Kidney glomerular epithelial cell (primary cell): ENCODE results near the gene AKIP1.
"Not testable (repeated sequence)": the region's sequence is repeated elsewhere in the genome, so short reads cannot be mapped to it uniquely, and the experiment has no call there.

Source experiments
- DNase-seq: peaks from one replicate; lab custom pipeline; 2025; lab: John Stamatoyannopoulos, UW

Gene AKIP1, protein sequence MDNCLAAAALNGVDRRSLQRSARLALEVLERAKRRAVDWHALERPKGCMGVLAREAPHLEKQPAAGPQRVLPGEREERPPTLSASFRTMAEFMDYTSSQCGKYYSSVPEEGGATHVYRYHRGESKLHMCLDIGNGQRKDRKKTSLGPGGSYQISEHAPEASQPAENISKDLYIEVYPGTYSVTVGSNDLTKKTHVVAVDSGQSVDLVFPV

DNA sequence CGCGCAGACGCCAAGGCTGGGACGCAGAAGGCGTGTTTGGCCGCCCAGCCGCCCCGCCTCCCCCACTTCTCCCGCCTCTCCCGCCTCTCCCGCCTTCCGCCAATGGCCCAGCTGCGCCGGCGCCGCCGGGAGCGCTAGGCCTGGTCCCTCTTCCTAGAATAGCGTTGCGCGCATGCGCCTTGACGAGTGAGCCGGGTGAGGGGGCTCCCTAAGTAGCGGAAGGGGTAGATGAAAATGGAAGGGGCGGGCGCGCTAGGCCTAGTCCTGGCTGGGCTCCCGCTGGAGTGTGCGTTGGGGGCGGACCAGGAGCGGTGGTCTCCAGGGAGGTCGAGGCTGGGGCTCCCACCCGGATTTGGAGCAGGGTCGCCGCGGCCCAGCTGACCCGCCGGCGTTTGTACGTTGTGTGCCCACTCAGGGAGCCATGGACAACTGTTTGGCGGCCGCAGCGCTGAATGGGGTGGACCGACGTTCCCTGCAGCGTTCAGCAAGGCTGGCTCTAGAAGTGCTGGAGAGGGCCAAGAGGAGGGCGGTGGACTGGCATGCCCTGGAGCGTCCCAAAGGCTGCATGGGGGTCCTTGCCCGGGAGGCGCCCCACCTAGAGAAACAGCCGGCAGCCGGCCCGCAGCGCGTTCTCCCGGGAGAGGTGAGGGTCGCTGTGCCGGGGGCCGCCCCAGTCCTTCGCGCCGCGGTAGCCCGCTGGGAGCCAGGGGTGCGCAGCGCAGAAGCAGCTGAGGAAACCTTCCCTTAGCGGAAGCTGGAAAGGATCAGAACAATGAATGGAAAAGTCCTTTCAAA lies at the start of gene AKIP1:
Gene AKIP1 (plus strand): TSS at position 161 of the 795 bp plus-strand sequence. CDS start 261 bp downstream, at position 422.
- peak; percentile 85 for DNase-seq

DNA sequence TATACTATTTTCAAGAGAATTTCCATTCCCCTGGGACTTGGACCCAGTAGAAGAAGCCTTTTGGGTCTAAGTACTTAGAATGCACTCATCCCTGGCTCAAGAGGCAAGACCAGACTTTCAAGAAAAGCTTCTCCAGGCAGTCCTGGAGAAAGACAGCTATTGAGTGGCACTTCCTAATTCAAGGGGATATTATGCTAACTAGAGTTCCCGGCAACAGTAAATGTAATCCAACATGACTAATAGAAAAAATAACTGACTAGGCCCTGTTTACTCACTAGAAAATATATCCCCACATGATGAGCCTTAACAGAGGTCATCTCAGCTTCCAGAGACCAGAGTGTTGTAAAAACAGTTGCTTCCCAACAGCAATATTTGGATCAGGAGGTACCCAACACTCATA lies 47.2 kb upstream of the AKIP1 start:
- peak; percentile 80 for DNase-seq

DNA sequence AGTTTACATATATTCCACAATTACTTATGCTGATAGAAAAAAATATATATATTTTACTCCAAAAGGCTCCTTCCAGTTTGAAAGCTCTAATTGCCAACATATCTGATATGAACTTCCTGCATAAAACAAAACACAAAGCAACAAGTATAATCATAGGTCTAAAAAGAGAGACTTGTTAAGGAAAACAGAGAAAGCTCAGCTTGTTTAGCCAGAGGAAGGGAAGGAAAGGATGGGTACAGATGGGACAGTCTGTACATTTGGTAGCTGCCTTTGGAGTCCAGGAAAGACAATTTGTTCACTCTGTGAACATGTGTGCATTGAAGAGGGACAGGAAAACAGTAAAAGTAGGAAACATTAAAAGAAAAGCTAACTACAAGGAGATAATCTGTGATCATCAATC lies 45.7 kb upstream of the AKIP1 start:
- no peak for DNase-seq

DNA sequence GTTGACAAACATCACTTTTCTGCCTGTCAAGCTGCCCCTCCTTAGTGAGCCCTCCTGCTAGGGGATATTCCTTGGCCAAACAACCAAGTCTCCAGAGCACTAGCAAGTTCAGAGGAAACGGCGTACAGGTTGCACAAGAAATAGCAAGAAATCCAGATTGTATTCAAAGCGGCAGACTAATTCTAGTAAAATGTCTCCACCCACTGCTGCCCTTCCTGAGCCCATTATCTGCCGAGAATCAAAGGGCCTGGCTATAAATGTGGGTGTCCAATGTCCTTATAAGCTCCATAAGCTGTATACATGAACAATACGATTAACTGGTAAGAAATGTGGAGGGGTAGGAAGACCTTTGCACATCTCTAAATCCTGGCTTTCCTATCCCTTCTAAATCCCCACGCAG lies 44.0 kb upstream of the AKIP1 start:
- no peak for DNase-seq

DNA sequence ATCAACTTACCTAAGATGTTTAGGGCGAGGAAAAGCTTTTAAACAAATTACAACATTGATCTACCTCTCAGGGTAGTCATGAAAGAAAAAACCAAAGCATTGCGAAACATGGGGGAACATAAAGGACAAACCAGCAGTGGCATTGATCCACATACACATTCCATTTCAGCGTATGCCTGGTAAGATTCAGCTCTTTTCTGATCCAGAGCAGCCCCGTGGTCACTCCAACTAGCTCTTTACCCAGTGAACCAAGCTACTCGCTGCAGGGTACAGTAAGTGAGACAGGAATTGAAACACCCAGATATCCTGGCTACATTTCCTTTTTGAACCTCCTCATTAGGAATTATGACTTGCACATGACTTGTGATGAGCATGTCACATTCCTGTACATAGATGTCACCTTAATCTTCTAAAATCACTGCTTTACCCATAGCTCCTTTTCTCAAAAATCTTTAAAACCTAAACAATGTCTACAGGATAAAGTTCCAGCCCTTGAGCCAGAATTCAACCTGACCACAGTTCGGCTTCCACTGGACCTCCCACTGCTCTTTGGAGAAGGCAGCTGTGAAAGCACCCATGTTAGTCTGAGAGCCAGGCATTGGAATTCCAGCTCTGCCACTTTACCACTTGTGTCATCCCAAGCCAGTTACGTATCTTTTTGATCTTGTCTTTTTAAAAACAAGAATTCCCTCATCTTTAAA lies 42.9 kb upstream of the AKIP1 start:
- no peak for DNase-seq

DNA sequence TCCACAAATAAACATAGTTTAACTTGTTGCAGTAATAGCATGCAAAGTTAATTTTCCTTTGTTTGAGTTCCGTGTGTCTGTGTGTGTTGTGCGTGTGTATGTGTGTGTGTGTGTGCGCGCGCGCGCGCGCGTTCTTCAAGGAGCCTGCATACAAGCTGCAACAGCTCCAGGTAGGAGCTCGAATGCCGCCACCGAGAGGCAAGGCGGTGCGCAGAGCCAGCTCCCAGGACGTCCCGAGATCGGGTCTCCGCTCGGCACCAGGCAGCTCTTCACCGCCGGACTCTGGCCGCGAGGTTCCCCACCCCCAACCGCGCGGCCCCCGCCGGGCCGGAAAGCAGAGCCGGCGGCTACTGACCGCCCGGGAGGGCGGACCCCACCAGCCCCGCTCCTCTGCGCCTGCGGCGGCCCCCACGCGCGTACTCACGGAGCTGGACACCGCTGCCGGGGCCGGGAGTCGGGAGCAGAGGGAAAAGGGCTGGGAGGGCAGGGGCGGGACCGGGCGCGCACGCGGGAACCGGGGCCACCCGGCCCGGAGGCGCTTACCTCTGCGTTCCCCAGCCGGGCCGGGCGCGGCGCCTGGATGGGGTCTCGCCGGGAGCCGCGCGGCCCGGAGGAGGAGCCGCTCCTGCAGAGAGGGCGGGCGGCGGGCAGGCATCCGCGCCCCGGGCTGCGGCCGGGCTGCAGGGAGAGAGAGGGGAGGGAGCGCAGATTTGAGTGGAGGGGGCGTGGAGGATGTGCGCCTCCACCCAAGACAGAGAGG lies 40.4 kb upstream of the AKIP1 start:
- peak; percentile 43 for DNase-seq

DNA sequence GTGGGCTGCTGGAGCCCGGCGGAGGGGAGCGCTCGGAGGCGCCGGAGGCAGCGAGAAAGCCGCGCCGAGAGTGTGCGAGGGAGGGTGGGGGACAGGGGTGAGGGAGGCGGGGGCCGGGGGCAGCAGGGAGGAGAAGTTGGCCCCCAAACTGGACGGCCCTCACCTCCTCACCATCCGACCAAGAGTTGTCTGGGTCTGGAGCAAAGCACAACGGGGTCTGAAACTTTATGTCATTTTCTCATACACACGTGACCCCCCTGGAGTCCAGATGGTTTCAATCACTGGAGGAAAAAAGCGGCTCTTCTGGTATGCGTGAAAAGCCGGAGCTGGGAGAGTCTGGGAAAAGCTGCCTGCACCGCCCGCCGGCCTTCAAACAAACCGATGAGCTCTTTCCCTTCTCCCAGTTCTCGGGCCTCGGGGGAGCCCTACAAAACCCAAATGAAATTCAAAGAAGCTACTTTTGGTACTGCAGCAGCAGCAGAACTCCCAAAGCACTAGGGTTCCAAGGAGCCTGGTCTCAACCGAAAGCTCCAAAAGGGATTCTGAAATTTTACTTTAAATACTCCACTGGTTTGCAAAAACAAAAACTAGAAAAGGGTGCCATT lies 39.7 kb upstream of the AKIP1 start:
- peak; percentile 46 for DNase-seq

DNA sequence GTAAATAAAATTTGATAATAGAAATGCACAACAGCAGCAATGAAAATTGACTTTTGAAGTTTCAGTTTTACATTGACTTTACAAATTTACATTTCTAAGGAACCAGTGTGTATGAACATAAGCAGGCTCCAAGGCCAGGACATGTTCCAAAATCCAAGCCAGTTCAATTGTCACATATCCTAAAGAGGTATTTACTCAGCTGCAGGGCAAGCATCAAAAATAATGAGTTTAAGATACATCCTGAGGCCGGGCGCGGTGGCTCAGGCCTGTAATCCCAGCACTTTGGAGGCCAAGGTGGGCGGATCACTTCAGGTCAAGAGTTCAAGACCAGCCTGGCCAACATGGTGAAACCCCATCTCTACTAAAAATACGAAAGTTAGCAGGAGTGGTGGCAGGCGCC lies 39.0 kb upstream of the AKIP1 start:
- DNase-seq = no peak

DNA sequence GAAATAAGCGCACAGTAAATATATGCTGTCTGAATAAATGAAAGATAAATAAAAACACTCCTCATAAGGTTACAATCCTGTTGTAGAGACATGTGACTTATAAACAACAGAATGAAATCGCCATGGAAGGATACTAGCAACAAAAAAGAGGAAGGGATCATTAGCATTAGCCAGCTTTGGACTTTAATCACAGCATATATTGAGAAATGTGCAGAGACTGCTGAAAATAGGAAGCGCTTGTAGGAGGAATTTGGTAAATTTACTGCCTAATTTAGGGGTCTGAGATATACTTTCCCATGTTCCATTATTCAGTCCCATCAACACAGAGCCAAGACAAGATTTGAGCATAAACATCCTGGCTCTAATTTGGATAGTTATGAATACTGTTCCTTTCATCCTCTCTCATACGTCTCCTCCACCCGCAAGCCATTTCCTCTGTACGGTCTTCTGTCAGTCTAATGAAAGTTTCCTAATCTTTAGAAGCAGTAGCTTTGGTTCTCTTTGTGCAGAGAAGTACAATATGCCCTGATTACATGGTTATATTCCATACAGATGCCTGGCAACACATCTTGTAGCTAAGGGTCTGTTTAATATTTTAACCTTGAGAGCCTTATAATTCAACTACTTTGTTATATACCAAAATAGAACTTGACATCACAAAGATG lies 37.1 kb upstream of the AKIP1 start:
- no peak for DNase-seq

DNA sequence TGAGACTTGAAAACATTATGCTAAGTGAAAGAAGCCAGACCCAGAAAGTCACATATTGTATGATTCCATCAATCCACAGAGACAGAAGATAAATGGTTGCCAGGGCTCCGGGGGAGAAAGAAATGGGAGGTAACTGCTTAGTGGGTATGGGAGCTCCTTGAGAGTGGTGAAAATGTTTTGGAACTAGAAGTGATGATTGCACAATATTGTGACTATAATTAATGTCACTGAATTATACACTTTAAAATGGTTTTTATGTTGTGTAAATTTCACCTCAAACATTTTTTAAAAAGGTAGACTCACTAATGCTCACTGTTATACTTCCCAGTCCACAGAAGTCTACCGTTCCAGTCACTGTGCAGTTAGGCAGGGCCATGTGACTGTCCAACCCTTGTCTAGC lies 32.2 kb upstream of the AKIP1 start:
- no peak for DNase-seq

DNA sequence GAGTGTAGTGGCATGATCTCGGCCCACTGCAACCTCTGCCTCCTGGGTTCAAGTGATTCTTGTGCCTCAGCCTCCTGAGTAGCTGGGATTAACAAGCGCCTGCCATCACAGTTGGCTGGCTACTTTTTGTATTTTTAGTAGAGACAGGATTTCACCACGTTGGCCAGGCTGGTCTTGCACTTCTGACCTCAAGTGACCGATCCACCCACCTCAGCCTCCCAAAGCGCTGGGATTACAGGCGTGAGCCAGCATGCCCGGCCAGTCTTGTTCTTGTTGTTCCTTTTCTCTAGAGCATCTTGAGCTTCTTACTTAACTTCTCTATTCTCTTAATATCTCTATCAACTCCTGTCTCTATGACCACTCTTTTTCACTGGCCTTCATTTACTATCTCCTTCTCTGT lies 29.4 kb upstream of the AKIP1 start:
- DNase-seq = not testable (repeated sequence)

DNA sequence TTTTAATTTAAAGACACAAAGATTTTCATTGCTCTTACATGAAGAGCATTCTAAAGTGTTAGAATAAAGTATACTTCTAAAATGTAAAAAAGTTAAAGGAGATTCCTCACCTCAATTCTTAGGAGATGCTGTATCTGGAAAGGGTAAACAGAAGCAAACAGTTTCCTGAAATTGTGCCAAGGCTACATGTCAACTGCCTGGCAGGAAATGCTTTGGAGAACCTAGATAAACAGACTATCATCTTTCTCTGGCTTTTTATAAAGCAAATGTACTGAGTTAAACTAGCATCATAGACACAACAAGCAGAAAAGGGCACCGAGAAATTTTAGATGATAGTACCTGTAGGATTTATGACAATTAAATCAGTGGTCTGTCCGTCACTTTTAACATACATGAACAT lies 24.7 kb upstream of the AKIP1 start:
- DNase-seq = no peak

DNA sequence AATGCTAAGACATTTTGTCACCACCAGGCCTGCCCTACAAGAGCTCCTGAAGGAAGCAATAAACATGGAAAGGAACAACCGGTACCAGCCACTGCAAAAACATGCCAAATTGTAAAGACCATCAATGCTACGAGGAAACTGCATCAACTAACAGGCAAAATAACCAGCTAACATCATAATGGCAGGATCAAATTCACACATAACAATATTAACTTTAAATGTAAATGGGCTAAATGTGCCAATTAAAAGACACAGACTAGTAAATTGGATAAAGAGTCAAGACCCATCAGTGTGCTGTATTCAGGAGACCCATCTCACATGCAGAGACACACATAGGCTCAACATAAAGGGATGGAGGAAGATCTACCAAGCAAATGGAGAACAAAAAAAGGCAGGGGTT lies 19.8 kb upstream of the AKIP1 start:
- DNase-seq = not testable (repeated sequence)

DNA sequence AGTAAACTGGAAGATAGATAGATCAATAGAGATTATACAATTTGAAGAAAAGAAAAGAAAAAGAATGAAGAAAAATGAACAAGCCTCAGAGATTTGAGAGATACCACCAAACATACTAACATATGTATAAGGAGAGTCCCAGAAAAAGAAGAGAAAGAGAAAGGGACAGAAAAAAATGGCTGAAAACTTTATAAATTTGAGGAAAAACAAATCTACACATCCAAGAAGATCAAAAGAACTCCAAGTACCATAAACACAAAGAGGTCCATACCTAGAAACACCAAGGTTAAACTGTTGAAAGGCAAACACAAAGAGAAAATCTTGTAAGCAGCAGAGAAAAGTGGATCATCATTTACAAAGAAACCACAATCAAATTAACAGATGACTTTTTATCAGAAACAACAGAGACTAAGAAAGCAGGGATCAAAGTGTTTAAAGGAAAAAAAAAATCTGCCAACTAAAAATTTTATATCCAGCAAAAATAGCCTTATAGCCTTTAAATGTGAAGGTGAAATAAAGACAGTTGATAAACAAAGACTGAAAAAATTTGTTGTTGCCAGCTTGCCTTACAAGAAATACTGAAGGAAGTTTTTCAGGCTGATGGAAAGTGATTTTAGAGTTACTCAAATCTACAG lies 11.8 kb upstream of the AKIP1 start:
- no peak for DNase-seq

DNA sequence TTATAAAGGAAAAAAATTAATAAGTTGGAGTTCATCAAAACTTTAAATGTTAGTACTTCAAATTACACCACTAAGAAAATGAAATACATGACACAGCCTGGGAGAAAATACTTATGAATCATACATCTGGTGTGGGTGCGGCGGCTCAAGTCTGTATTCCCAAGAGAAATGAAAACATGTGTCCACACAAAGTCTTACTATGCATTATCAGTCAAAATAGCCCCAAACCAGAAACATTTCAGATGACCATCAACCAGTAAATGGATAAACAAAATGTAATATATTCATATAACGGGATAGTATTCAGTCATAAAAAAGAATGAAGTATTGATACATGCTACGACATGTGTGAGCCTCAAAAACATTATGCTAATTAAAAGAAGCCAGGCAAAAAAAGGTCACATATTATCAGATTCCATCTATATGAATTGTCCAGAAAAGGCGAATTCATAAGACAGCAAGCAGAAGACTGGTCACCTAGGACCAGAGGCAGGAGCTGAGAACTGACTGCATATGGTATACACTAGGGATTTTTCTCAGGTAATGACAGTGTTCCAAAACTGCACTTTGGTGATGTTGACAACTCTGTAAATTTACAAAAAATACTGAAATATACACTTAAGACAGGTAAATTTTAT lies 5.3 kb upstream of the AKIP1 start:
- DNase-seq = peak; percentile 45

DNA sequence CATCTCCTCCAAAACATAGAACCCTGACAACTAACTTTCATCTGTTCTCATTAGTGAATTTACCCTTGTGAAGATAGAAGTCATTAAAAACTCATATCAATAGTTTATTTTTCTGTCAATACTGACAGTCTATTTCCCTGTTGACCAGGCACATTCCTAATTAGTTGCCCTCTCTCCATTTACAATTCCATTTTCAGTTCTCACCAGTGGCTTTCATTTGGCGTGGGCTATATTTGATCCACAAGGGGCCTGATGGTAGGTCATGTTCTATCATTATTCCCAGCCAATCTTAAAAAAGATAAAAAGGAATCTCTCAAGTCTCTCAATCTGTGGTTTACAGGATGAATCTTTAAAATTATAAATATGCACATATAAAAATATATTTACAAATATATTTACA lies 3.9 kb upstream of the AKIP1 start:
- no peak for DNase-seq

DNA sequence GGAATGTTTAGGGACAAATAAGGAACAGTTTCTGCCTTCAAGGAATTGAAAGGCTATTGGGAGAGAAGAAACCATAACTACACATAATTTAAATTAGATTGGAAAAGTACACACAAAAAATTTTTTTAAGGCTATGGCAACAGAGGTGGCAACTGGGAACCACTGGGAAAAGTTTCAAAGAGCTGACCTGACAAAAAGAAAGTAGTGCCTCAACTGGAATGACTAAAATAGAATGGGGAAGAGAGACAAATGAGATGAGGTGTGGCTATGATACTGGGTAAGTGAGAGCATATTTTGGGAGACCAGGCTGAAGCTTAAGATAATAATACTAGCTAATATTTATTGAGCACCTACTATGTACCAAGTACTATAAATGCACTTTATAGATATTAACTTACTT lies 2.9 kb upstream of the AKIP1 start:
- DNase-seq = no peak

DNA sequence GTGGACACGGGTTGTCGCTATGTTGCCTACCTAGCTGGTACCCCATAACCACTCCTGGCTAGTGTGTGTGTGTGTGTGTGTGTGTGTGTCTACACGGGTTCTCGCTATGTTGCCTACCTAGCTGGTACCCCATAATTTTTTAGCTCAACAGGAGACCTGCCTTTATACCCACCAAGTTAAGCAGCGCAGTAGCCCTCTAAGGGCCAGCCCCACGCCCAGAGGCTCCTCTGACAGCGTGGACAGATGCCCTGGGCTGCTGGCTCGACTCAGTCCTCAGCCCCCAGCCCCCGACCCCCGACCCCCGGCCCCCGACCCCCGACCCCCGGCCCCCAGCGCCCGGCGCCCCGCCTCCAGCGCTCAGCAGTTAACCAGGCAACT lies 351 bp upstream of the AKIP1 start:
- DNase-seq = no peak

DNA sequence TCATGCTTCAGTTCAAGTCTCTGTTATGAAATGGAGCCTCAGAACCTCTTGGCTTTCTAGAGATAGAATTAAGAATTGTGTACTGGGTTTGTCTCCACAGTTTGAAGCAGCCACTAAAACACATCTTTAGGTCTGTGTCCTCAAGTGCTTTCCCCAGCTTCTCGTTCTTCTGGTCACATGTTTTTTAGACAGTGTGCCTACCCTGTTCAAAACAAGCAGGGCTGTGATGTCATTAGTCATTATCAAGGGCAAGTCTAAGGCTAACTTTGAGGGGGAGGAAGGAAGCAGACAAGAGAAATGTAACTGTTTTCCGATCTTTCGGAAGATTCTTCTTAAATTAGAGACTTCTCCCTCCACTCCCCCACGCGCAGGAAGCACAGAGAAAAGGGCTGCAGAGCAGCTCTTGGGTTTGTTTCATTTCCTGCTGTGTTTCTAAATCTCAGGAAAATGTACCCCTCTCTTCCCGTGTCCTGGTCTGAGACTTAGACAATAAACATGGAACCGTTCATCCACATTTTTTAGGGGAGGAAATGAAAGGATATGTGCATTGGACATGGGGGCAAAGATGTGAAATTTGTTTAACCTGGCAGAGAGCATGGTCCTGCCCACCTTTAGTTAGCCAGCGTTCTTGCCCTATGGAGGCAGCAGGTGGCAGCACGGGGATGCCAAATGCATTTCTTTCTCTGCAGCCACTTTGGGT lies 3.1 kb downstream of the AKIP1 start:
- DNase-seq = peak; percentile 64

DNA sequence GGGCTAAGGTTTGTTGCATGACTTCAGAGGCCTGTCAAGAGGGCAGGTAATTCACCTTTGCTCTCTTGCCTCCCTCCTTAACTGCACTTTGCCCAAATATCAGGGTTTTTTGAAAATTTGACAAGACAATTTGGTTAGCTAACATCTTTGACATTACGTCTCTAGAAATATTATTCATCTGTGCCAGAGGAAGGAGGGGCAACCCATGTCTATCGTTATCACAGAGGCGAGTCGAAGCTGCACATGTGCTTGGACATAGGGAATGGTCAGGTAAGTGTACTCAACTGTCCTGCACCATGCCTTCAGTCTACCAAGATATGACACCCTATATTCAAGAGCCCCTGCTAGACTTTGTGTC lies 3.7 kb downstream of the AKIP1 start:
- DNase-seq = no peak
